GM23248 (cell line): ENCODE data around the gene FBXO34.

Experiments
- EZH2 ChIP-seq: fragments of 200-600 bp; sonication (generic); IDR thresholded peaks from 2 replicates; pipeline ENCODE4 v1.6.1; 2018; ENCODE audit warnings: antibody characterized with exemption, mild to moderate bottlenecking; ENCODE audit not compliant: insufficient read depth, poor library complexity, severe bottlenecking
- EZH2phosphoT487 ChIP-seq: fragments of 200-600 bp; sonication (generic); IDR thresholded peaks from 2 replicates; pipeline ENCODE4 v1.6.1; 2018; ENCODE audit warnings: antibody characterized with exemption, moderate library complexity, mild to moderate bottlenecking, low read depth; ENCODE audit not compliant: insufficient read depth

- TF ChIP-seq EZH2phosphoT487 = no peak
- TF ChIP-seq EZH2 = no peak
Observed at GRCh38 chr14:55317542-55318306, 46.5 kb downstream of the FBXO34 start.
